Trophoblast cell (in vitro differentiated cells and primary cell): ENCODE data around the gene SELENOM.

Experiments
- DNase-seq, 2 donors: peaks; one replicate each; pipeline ENCODE4 v3.0.0-alpha.2; 2016
- H2AFZ ChIP-seq: 2 replicates; pipeline ENCODE4 v1.6.1; 2013; ENCODE audit warnings: low read length, moderate library complexity, mild to moderate bottlenecking; ENCODE audit not compliant: insufficient read depth, poor library complexity
- H2AK5ac ChIP-seq: 2 replicates; pipeline ENCODE4 v1.6.1; 2013; ENCODE audit warnings: mild to moderate bottlenecking, low read length
- H2BK120ac ChIP-seq: 2 replicates; pipeline ENCODE4 v1.6.1; 2013; ENCODE audit warnings: low read length, mild to moderate bottlenecking, moderate library complexity; ENCODE audit not compliant: insufficient read depth, poor library complexity
- H2BK12ac ChIP-seq: 2 replicates; pipeline ENCODE4 v1.6.1; 2013; ENCODE audit warnings: mild to moderate bottlenecking, low read length, moderate library complexity
- H2BK5ac ChIP-seq: 2 replicates; pipeline ENCODE4 v1.6.1; 2013; ENCODE audit warnings: low read length, low read depth, moderate library complexity, mild to moderate bottlenecking; ENCODE audit not compliant: poor library complexity
- H3K14ac ChIP-seq: 2 replicates; pipeline ENCODE4 v1.6.1; 2013; ENCODE audit warnings: mild to moderate bottlenecking, low read length
- H3K18ac ChIP-seq: 2 replicates; pipeline ENCODE4 v1.6.1; 2013; ENCODE audit warnings: mild to moderate bottlenecking, low read length
- H3K23ac ChIP-seq: 2 replicates; pipeline ENCODE4 v1.6.1; 2013; ENCODE audit warnings: low read length
- H3K27ac ChIP-seq: 2 replicates; pipeline ENCODE4 v1.5.1; 2013; ENCODE audit warnings: low read depth, mild to moderate bottlenecking, inconsistent platforms, low read length, moderate library complexity
- H3K27me3 ChIP-seq: 2 replicates; pipeline ENCODE4 v1.6.1; 2013; ENCODE audit warnings: inconsistent platforms, mild to moderate bottlenecking, low read length, moderate library complexity; ENCODE audit not compliant: insufficient read depth
- H3K36me3 ChIP-seq, 2 experiments: 1 replicate in 1 of 2; 2 replicates in 1 of 2; pipeline ENCODE4 v1.6.1; 2013; ENCODE audit warnings: low read length in 2 of 2, mild to moderate bottlenecking in 2 of 2, moderate library complexity in 1 of 2; ENCODE audit not compliant: insufficient read depth in 2 of 2, control insufficient read depth in 1 of 2
- H3K4ac ChIP-seq: 2 replicates; pipeline ENCODE4 v1.6.1; 2013; ENCODE audit warnings: low read depth, mild to moderate bottlenecking, low read length, moderate library complexity
- H3K4me1 ChIP-seq, 2 experiments: 1 replicate in 1 of 2; 2 replicates in 1 of 2; pipeline ENCODE4 v1.6.1; 2013; ENCODE audit warnings: low read length in 2 of 2, mild to moderate bottlenecking in 2 of 2, moderate library complexity in 1 of 2; ENCODE audit not compliant: insufficient read depth in 2 of 2, control insufficient read depth in 1 of 2
- H3K4me2 ChIP-seq: 2 replicates; pipeline ENCODE4 v1.6.1; 2013; ENCODE audit warnings: inconsistent platforms, mild to moderate bottlenecking, low read length, moderate library complexity
- H3K4me3 ChIP-seq: 2 replicates; pipeline ENCODE4 v1.5.1; 2013; ENCODE audit warnings: mild to moderate bottlenecking, low read depth, low read length, inconsistent platforms
- H3K79me1 ChIP-seq: one replicate; pipeline ENCODE4 v1.6.1; 2013; ENCODE audit warnings: low read length
- H3K79me2 ChIP-seq: 2 replicates; pipeline ENCODE4 v1.6.1; 2013; ENCODE audit warnings: low read length, mild to moderate bottlenecking; ENCODE audit not compliant: control insufficient read depth, insufficient read depth, poor library complexity
- H3K9ac ChIP-seq: 2 replicates; pipeline ENCODE4 v1.6.1; 2013; ENCODE audit warnings: mild to moderate bottlenecking, low read length
- H3K9me3 ChIP-seq: 2 replicates; pipeline ENCODE4 v1.6.1; 2013; ENCODE audit warnings: low read depth, mild to moderate bottlenecking, control low read depth, inconsistent platforms, low read length; ENCODE audit not compliant: insufficient read depth
- H4K12ac ChIP-seq: 2 replicates; pipeline ENCODE4 v1.6.1; 2013; ENCODE audit warnings: low read depth, mild to moderate bottlenecking, low read length, moderate library complexity
- H4K8ac ChIP-seq: 2 replicates; pipeline ENCODE4 v1.6.1; 2013; ENCODE audit warnings: low read depth, mild to moderate bottlenecking, low read length, moderate library complexity
- H4K91ac ChIP-seq: one replicate; pipeline ENCODE4 v1.6.1; 2013; ENCODE audit warnings: low read depth, mild to moderate bottlenecking, low read length, moderate library complexity
- WGBS: extraction: QIAGEN DNeasy Blood & Tissue Kit; methylation state at CpG from one replicate; pipeline ENCODE4 v1.1.7; 2013; ENCODE audit warnings: missing lambda C conversion rate; ENCODE audit not compliant: insufficient read length, insufficient coverage; ENCODE audit errors: extremely low coverage; 5-methylcytosine and 5-hydroxymethylcytosine counted together

SELENOM gene

DNA sequence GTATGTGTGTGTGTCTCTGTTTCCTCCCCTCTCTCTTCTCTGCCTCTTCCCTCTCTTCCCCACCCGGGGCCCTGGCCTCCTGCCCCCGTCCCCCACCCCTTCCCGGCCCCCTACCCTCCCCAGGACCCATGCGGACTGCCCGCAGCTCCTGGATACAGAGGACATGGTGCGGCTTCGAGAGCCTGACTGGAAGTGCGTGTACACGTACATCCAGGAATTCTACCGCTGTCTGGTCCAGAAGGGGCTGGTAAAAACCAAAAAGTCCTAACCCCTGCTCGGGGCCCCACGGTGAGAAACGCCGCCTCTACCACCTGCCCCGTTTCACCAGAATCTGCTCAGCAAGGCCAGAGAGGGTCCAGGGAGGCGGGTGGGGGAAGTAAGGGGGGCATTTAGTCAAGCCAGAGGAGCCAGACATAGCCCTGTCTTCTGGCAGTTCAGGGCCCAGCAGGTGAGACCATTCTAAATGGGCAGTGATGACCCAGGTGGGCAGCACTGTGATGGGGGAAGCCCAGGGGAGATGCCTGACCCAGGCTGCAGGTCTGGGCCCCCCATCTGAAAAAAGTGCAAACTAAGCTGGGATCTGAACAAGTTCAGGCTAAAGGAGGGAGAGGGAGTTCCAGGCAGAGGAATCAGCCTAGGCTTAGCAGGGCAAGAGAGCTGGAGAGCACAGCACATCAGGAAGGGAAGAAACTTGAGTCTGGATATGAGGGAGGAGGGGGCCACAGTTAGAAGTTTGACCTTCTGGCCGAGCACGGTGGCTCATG, 6.4 kb downstream of the SELENOM start:
- H3K36me3 ChIP-seq, result peaks cover 64 to 73% of the 10 kb centered on the region in 2 experiments
- no peak overlapping the region for H2AK5ac ChIP-seq
- no peak overlapping the region for H2BK12ac ChIP-seq
- H3K4me3 ChIP-seq, result peak overlapping the region; percentile 53
- DNase-seq, result no peak
- H3K27me3 ChIP-seq, result no peaks in the 10 kb centered on the region
- no peak overlapping the region for H2AFZ ChIP-seq
- H3K23ac ChIP-seq, result no peak overlapping the region
- no peak overlapping the region for H3K9ac ChIP-seq
- peaks cover 2% of the 10 kb centered on the region for H3K9me3 ChIP-seq
- H3K14ac ChIP-seq, result no peak overlapping the region
- no peak overlapping the region for H3K4me2 ChIP-seq
- H3K27ac ChIP-seq, result no peak overlapping the region
- no peaks in the 10 kb centered on the region for H3K79me2 ChIP-seq
- no peak overlapping the region for H3K4ac ChIP-seq
- no peak overlapping the region for H4K12ac ChIP-seq
- no peak overlapping the region for H2BK5ac ChIP-seq
- H2BK120ac ChIP-seq, result no peak overlapping the region
- no CpG with 5 or more reads among the region's 18 CpGs for WGBS
- no peak overlapping the region for H4K8ac ChIP-seq
- H3K4me1 ChIP-seq, result peaks cover 0 to 4% of the 10 kb centered on the region in 2 experiments
- no peaks in the 10 kb centered on the region for H3K79me1 ChIP-seq
- no peak overlapping the region for H3K18ac ChIP-seq
- no peak overlapping the region for H4K91ac ChIP-seq

GRCh38 chr22:31099841-31100761, 7.3 kb downstream of the SELENOM start:
- Histone ChIP-seq H3K4ac (no peak overlapping the region), H3K14ac (no peak overlapping the region), H3K18ac (no peak overlapping the region), H3K36me3 (peaks cover 71 to 81% of the 10 kb centered on the region in 2 experiments), H2AFZ (no peak overlapping the region), H4K12ac (no peak overlapping the region), H3K4me3 (peak overlapping the region; percentile 53), H3K27me3 (no peaks in the 10 kb centered on the region), H3K4me1 (peaks cover 0 to 4% of the 10 kb centered on the region in 2 experiments), H2BK120ac (no peak overlapping the region), H2BK12ac (no peak overlapping the region), H3K4me2 (no peak overlapping the region), H3K79me2 (no peaks in the 10 kb centered on the region), H2AK5ac (no peak overlapping the region), H3K23ac (no peak overlapping the region), H4K91ac (no peak overlapping the region), H4K8ac (no peak overlapping the region), H2BK5ac (no peak overlapping the region), H3K79me1 (no peaks in the 10 kb centered on the region), H3K9ac (no peak overlapping the region), H3K9me3 (peaks cover 2% of the 10 kb centered on the region), H3K27ac (no peak overlapping the region)
- 90% methylated on average over 1 of the region's 34 CpGs for WGBS
- no peak for DNase-seq

- no peak overlapping the region for H3K27ac ChIP-seq
- no peak overlapping the region for H3K4me2 ChIP-seq
- H2BK12ac ChIP-seq, result no peak overlapping the region
- peaks cover 2% of the 10 kb centered on the region for H3K9me3 ChIP-seq
- H3K14ac ChIP-seq, result no peak overlapping the region
- H4K8ac ChIP-seq, result no peak overlapping the region
- no CpG with 5 or more reads among the region's 6 CpGs for WGBS
- H4K12ac ChIP-seq, result no peak overlapping the region
- H2BK120ac ChIP-seq, result no peak overlapping the region
- peak; percentile 32 to 42 for DNase-seq
- no peak overlapping the region for H2BK5ac ChIP-seq
- no peaks in the 10 kb centered on the region for H3K79me2 ChIP-seq
- H3K27me3 ChIP-seq, result no peaks in the 10 kb centered on the region
- H4K91ac ChIP-seq, result no peak overlapping the region
- peaks cover 72 to 87% of the 10 kb centered on the region in 2 experiments for H3K36me3 ChIP-seq
- no peak overlapping the region for H3K4ac ChIP-seq
- no peak overlapping the region for H3K23ac ChIP-seq
- H3K4me1 ChIP-seq, result no peaks in the 10 kb centered on the region
- no peak overlapping the region for H2AK5ac ChIP-seq
- H3K79me1 ChIP-seq, result no peaks in the 10 kb centered on the region
- no peak overlapping the region for H2AFZ ChIP-seq
- H3K4me3 ChIP-seq, result no peak overlapping the region
- H3K18ac ChIP-seq, result no peak overlapping the region
- no peak overlapping the region for H3K9ac ChIP-seq
Observed at GRCh38 chr22:31099386-31099785, 8.0 kb downstream of the SELENOM start.

GRCh38 chr22:31098632-31099110, 8.7 kb downstream of the SELENOM start:
- Histone ChIP-seq H3K79me2 (no peaks in the 10 kb centered on the region), H4K91ac (no peak overlapping the region), H3K4me1 (no peaks in the 10 kb centered on the region), H3K27me3 (no peaks in the 10 kb centered on the region), H3K4me3 (no peak overlapping the region), H3K14ac (no peak overlapping the region), H3K4me2 (no peak overlapping the region), H3K9me3 (peaks cover 2% of the 10 kb centered on the region), H2BK5ac (no peak overlapping the region), H2BK12ac (no peak overlapping the region), H3K23ac (no peak overlapping the region), H3K36me3 (peaks cover 72 to 87% of the 10 kb centered on the region in 2 experiments), H2AFZ (no peak overlapping the region), H4K12ac (no peak overlapping the region), H2AK5ac (no peak overlapping the region), H3K4ac (no peak overlapping the region), H3K79me1 (no peaks in the 10 kb centered on the region), H4K8ac (no peak overlapping the region), H2BK120ac (no peak overlapping the region), H3K9ac (no peak overlapping the region), H3K18ac (no peak overlapping the region), H3K27ac (no peak overlapping the region)
- DNase-seq, result no peak
- WGBS, result no CpG with 5 or more reads among the region's 36 CpGs
